Endothelial cell (in vitro differentiated cells): ENCODE data around the gene EPHA2. TPM values are rescaled to one million over a fixed set of nuclear protein-coding genes. Genes with fewer than 3 reads are reported as not detected.

Source experiments
- DNase-seq: peaks from one replicate; pipeline ENCODE4 v3.0.0; 2021; ENCODE audit warnings: low spot score
- H3K27ac Mint-ChIP-seq: one replicate; pipeline ENCODE4 v1.8.0; 2021; ENCODE audit warnings: mixed read lengths, inconsistent platforms; ENCODE audit not compliant: unreplicated experiment
- H3K27me3 Mint-ChIP-seq: one replicate; pipeline ENCODE4 v1.8.0; 2021; ENCODE audit warnings: mild to moderate bottlenecking, moderate library complexity, mixed read lengths, inconsistent platforms; ENCODE audit not compliant: unreplicated experiment
- H3K36me3 Mint-ChIP-seq: one replicate; pipeline ENCODE4 v1.8.0; 2021; ENCODE audit warnings: mild to moderate bottlenecking, low read depth, mixed read lengths, inconsistent platforms; ENCODE audit not compliant: unreplicated experiment
- H3K4me1 Mint-ChIP-seq: one replicate; pipeline ENCODE4 v1.8.0; 2021; ENCODE audit warnings: mild to moderate bottlenecking, mixed read lengths, inconsistent platforms; ENCODE audit not compliant: unreplicated experiment
- H3K4me3 Mint-ChIP-seq: one replicate; pipeline ENCODE4 v1.8.0; 2021; ENCODE audit warnings: mild to moderate bottlenecking, mixed read lengths, inconsistent platforms; ENCODE audit not compliant: unreplicated experiment
- H3K9me3 Mint-ChIP-seq: one replicate; pipeline ENCODE4 v1.8.0; 2021; ENCODE audit warnings: mixed read lengths, inconsistent platforms; ENCODE audit not compliant: unreplicated experiment
- CTCF ChIP-seq: fragments of 200-600 bp; sonication (generic); IDR thresholded peaks from one replicate; pipeline ENCODE4 v1.5.0; 2021; ENCODE audit warnings: antibody characterized with exemption; ENCODE audit not compliant: unreplicated experiment
- total RNA-seq: library from RNA; stranded (reverse); fragmentation: NEBNext Ultra II Directional; extraction: Animal tissue kit (Norgen Biotek cat#: 25700); gene quantifications from one replicate; pipeline ENCODE4 v1.2.1, GENCODE V29; 2021; ENCODE audit not compliant: unreplicated experiment

EPHA2 gene
- total RNA-seq, 1 donor from 2014 or later = 109 TPM

DNA sequence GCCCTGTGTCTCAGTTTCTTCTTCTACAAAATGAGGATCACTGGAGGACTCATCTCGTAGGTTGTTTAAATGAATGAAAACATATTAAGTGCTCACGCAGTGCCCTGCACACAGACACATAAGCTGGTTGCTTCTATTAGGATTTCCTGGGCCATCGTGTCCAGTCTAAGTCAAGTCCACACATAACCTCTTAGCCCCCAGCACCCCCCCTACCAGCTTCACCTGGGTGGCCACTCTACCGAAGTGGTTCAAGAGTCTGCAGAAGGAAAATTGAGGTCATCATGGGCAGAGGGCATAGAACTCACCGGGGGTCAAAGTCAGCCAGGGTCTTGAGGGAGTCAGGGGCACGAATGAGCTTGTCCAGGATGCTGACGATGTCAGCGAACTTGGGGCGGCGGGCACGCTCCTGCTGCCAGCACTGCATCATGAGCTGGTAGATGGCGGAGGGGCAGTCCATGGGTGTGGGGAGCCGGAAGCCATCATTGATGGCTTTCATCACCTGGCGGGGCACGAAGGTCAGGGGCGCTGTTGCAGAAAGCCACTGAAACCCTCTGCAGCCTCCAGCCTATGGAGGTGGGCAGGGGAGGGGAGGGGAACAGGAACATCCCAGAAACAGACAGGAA lies 25.8 kb downstream of the EPHA2 start:
- Mint-ChIP-seq H3K27me3 (peaks cover 5% of the 10 kb centered on the region), H3K27ac (peak overlapping the region; percentile 52), H3K4me3 (peak overlapping the region; percentile 67), H3K36me3 (peaks cover 45% of the 10 kb centered on the region), H3K9me3 (no peaks in the 10 kb centered on the region), H3K4me1 (peaks cover 17% of the 10 kb centered on the region)
- no peak for DNase-seq
- TF ChIP-seq CTCF = no peak

GRCh38 chr1:16129316-16129715 lies 26.6 kb downstream of the EPHA2 start:
- peak overlapping the region; percentile 52 for H3K27ac Mint-ChIP-seq
- peaks cover 45% of the 10 kb centered on the region for H3K36me3 Mint-ChIP-seq
- peaks cover 17% of the 10 kb centered on the region for H3K4me1 Mint-ChIP-seq
- TF ChIP-seq CTCF = no peak
- peak overlapping the region; percentile 67 for H3K4me3 Mint-ChIP-seq
- no peaks in the 10 kb centered on the region for H3K9me3 Mint-ChIP-seq
- no peak for DNase-seq
- peaks cover 8% of the 10 kb centered on the region for H3K27me3 Mint-ChIP-seq

GRCh38 chr1:16128338-16128741 lies 27.5 kb downstream of the EPHA2 start:
- Mint-ChIP-seq H3K36me3 (peaks cover 51% of the 10 kb centered on the region), H3K27me3 (peaks cover 4% of the 10 kb centered on the region), H3K27ac (peak overlapping the region; percentile 64), H3K4me1 (peaks cover 20% of the 10 kb centered on the region), H3K4me3 (no peak overlapping the region), H3K9me3 (no peaks in the 10 kb centered on the region)
- TF ChIP-seq CTCF = no peak
- no peak for DNase-seq

DNA sequence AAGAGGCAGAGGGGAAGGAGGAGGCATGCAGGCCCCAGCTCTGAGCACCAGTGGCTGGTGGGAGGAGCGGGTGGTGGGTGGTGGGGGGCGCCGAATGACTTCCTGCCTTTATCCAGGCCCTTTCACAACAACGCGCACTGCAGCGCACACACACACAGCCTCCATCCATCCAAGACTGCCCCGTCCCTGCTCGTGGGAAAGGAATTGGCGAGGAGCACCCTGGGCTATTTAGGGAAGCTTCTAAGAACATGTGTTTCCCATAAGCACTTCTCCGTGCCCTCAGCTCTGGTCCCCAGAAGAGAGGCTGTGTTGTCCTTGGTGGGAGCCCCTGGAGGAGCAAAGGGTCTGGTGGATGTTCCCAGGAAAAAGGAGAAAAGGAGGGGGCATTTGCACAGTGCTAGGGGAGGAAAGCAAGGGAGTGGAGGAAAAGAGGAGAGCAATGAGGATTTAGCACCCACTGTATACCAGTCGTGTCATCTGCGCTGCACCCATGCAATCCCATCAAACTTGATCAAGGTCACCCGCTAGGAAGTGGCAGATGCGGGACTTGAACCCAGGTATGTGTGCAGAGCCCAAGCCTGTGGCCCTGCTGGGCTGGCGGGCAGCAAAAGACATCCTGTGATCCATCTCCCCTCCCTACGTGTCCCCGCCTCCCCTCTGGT lies 28.1 kb downstream of the EPHA2 start:
- Mint-ChIP-seq H3K4me3 (no peak overlapping the region), H3K27me3 (peaks cover 4% of the 10 kb centered on the region), H3K27ac (no peak overlapping the region), H3K9me3 (no peaks in the 10 kb centered on the region), H3K36me3 (peaks cover 56% of the 10 kb centered on the region), H3K4me1 (peaks cover 25% of the 10 kb centered on the region)
- no peak for TF ChIP-seq CTCF
- no peak for DNase-seq

GRCh38 chr1:16126743-16127515 lies 28.9 kb downstream of the EPHA2 start:
- Mint-ChIP-seq H3K36me3 (peaks cover 58% of the 10 kb centered on the region), H3K27ac (no peak overlapping the region), H3K4me1 (peaks cover 29% of the 10 kb centered on the region), H3K4me3 (no peak overlapping the region), H3K27me3 (peaks cover 5% of the 10 kb centered on the region), H3K9me3 (no peaks in the 10 kb centered on the region)
- DNase-seq = no peak
- TF ChIP-seq CTCF = no peak
